Measurements from ENCODE around the gene LYL1. TPM values are rescaled to one million over a fixed set of nuclear protein-coding genes. Genes with fewer than 3 reads are reported as not detected.
A peak's percentile ranks its signal among the peaks of the same experiment; 100 is the strongest.

The LYL1 gene
- total and polyA plus RNA-seq, 2 of the 13 experiments (the other 11 are each of a cell fraction or from before 2014, with no cell fraction given) = 0.75 to 0.92 TPM

DNA sequence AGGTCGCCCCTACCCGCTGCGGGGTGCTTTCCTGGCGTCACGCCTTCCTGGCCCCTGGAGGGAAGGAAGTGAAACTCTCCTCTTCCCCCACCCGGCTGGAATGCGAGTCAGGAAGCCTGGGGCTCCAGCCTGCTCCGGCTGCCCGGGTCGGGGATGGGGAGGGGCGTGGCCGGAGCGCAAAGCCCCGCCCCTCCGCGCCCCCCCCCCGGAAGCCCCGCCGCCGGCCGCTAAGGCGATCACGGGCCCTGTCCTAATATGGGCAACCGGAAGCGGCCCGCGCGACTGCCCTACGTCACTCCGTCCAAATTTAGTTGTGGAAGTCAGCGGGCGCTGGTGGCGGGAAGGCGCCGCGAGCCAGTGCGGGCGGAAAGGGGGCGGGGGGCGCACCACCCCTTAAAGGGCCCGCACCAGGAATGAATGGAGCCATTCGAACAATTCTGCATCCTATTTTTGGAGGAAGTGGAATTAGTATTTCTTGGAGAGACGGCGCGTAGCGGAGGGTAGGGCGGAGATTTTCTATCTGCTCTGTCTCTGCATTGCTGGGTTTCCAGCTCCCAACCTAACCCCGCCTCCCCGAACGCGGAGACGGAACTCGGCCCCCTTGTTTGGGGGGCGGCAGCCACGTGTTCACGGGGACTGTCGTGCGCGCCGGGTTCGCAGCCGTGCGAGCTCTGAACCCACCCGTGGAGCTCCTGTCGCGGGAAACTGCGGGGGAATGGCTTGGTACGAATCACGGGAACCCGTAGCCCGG, 49.1 kb upstream of the LYL1 start (continued):
- TF ChIP-seq REPIN1 (CRISPR knock-in tag; IDR thresholded peaks at IDR 0.05; ENCODE audit: borderline replicate concordance, low read depth) (peak; percentile 53; the same call in 1 of the 2 replicates), MED1 (CRISPR knock-in tag; IDR thresholded peaks at IDR 0.05) (peak; percentile 69), CBX5 (CRISPR knock-in tag; IDR thresholded peaks at IDR 0.05; ENCODE audit: borderline replicate concordance) (0 out of 2 replicates have a peak, but pooled peaks have one; percentile 12), CCAR2 (optimal IDR thresholded peaks at IDR 0.05; ENCODE audit: low read depth, low read length) (no peak), KDM6A (CRISPR knock-in tag; IDR thresholded peaks at IDR 0.05; ENCODE audit: low read depth) (0 out of 2 replicates have a peak, but pooled peaks have one; percentile 11), NCOA1 (CRISPR knock-in tag; IDR thresholded peaks at IDR 0.05) (no peak), ZNF558 (CRISPR knock-in tag; IDR thresholded peaks at IDR 0.05; ENCODE audit: borderline replicate concordance) (no peak; the same call in 1 of the 2 replicates), PTBP1 (IDR thresholded peaks at IDR 0.05; ENCODE audit: low read depth, low read length, poor library complexity, severe bottlenecking) (no peak), ARNT2 (CRISPR knock-in tag; IDR thresholded peaks at IDR 0.05; ENCODE audit: low read depth) (no peak), ZNF251 (CRISPR knock-in tag; IDR thresholded peaks at IDR 0.05) (no peak), ZNF7 (CRISPR knock-in tag; IDR thresholded peaks at IDR 0.05) (no peak), JUND (CRISPR knock-in tag; IDR thresholded peaks at IDR 0.05) (no peak), ZNF235 (CRISPR knock-in tag; IDR thresholded peaks at IDR 0.05; ENCODE audit: borderline replicate concordance) (0 out of 2 replicates have a peak, but pooled peaks have one; percentile 26), MIXL1 (CRISPR knock-in tag; IDR thresholded peaks at IDR 0.05) (peak; percentile 58), ZNF160 (CRISPR knock-in tag; IDR thresholded peaks at IDR 0.05) (no peak), XRCC5 (optimal IDR thresholded peaks at IDR 0.05; ENCODE audit: low read length) (no peak), ZNF292 (CRISPR knock-in tag; IDR thresholded peaks at IDR 0.05; ENCODE audit: borderline replicate concordance, low read depth) (no peak), ZNF12 (CRISPR knock-in tag; IDR thresholded peaks at IDR 0.05) (0 out of 2 replicates have a peak, but pooled peaks have one; percentile 25)
- TF ChIP-seq, protein P1, sequence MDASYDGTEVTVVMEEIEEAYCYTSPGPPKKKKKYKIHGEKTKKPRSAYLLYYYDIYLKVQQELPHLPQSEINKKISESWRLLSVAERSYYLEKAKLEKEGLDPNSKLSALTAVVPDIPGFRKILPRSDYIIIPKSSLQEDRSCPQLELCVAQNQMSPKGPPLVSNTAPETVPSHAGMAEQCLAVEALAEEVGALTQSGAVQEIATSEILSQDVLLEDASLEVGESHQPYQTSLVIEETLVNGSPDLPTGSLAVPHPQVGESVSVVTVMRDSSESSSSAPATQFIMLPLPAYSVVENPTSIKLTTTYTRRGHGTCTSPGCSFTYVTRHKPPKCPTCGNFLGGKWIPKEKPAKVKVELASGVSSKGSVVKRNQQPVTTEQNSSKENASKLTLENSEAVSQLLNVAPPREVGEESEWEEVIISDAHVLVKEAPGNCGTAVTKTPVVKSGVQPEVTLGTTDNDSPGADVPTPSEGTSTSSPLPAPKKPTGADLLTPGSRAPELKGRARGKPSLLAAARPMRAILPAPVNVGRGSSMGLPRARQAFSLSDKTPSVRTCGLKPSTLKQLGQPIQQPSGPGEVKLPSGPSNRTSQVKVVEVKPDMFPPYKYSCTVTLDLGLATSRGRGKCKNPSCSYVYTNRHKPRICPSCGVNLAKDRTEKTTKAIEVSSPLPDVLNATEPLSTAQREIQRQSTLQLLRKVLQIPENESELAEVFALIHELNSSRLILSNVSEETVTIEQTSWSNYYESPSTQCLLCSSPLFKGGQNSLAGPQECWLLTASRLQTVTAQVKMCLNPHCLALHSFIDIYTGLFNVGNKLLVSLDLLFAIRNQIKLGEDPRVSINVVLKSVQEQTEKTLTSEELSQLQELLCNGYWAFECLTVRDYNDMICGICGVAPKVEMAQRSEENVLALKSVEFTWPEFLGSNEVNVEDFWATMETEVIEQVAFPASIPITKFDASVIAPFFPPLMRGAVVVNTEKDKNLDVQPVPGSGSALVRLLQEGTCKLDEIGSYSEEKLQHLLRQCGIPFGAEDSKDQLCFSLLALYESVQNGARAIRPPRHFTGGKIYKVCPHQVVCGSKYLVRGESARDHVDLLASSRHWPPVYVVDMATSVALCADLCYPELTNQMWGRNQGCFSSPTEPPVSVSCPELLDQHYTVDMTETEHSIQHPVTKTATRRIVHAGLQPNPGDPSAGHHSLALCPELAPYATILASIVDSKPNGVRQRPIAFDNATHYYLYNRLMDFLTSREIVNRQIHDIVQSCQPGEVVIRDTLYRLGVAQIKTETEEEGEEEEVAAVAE (CRISPR knock-in tag; IDR thresholded peaks at IDR 0.05; ENCODE audit: borderline replicate concordance) = no peak
- TF ChIP-seq, protein P2, sequence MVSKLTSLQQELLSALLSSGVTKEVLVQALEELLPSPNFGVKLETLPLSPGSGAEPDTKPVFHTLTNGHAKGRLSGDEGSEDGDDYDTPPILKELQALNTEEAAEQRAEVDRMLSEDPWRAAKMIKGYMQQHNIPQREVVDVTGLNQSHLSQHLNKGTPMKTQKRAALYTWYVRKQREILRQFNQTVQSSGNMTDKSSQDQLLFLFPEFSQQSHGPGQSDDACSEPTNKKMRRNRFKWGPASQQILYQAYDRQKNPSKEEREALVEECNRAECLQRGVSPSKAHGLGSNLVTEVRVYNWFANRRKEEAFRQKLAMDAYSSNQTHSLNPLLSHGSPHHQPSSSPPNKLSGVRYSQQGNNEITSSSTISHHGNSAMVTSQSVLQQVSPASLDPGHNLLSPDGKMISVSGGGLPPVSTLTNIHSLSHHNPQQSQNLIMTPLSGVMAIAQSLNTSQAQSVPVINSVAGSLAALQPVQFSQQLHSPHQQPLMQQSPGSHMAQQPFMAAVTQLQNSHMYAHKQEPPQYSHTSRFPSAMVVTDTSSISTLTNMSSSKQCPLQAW (CRISPR knock-in tag; IDR thresholded peaks at IDR 0.05) = peak; percentile 87
- TF ChIP-seq, protein P3, sequence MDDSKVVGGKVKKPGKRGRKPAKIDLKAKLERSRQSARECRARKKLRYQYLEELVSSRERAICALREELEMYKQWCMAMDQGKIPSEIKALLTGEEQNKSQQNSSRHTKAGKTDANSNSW (CRISPR knock-in tag; IDR thresholded peaks at IDR 0.05; ENCODE audit: borderline replicate concordance) = no peak
- TF ChIP-seq, protein P4, sequence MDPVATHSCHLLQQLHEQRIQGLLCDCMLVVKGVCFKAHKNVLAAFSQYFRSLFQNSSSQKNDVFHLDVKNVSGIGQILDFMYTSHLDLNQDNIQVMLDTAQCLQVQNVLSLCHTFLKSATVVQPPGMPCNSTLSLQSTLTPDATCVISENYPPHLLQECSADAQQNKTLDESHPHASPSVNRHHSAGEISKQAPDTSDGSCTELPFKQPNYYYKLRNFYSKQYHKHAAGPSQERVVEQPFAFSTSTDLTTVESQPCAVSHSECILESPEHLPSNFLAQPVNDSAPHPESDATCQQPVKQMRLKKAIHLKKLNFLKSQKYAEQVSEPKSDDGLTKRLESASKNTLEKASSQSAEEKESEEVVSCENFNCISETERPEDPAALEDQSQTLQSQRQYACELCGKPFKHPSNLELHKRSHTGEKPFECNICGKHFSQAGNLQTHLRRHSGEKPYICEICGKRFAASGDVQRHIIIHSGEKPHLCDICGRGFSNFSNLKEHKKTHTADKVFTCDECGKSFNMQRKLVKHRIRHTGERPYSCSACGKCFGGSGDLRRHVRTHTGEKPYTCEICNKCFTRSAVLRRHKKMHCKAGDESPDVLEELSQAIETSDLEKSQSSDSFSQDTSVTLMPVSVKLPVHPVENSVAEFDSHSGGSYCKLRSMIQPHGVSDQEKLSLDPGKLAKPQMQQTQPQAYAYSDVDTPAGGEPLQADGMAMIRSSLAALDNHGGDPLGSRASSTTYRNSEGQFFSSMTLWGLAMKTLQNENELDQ (CRISPR knock-in tag; IDR thresholded peaks at IDR 0.05; ENCODE audit: borderline replicate concordance) = no peak
